Measurements from ENCODE around the gene ANK2. TPM values are rescaled to one million over a fixed set of nuclear protein-coding genes. Genes with fewer than 3 reads are reported as not detected.

Gene ANK2
- total RNA-seq: 10 to 100 TPM in 2 of 6 donors, 1 to 10 TPM in 4; 4.2 to 23.3 (median 8.5) TPM

GRCh38 chr4:113049421-113050370 is at the start of gene ANK2:
TSS of gene ANK2 (plus strand) at chr4:113049653. CDS start at chr4:113049729, 76 bp downstream.
- WGBS, 2 donors: 15 to 23% methylated on average over 20 of the region's 20 CpGs
- no peak for ATAC-seq (ENCODE audit: low FRiP score in 2 of 2)
- Histone ChIP-seq H3K4me1 (no peaks in the 10 kb centered on the region), H3K36me3 (no peaks in the 10 kb centered on the region), H3K27me3 (no peaks in the 10 kb centered on the region), H3K4me3 (no peak within 1 kb of the TSS), H3K27ac (no peak within 1 kb of the TSS), H3K9me3 (no peaks in the 10 kb centered on the region)
- no peak for DNase-seq
- TF ChIP-seq POLR2A (IDR thresholded peaks at IDR 0.05) (no peak), CTCF (IDR thresholded peaks at IDR 0.05) (no peak), POLR2AphosphoS5 (IDR thresholded peaks at IDR 0.05) (no peak), EP300 (IDR thresholded peaks at IDR 0.05) (no peak)

- Histone ChIP-seq H3K4me1 (no peaks in the 10 kb centered on the region), H3K36me3 (no peaks in the 10 kb centered on the region), H3K27me3 (no peaks in the 10 kb centered on the region), H3K27ac (no peak overlapping the region), H3K4me3 (no peak overlapping the region), H3K9me3 (no peaks in the 10 kb centered on the region)
- TF ChIP-seq POLR2AphosphoS5 (IDR thresholded peaks at IDR 0.05) (no peak), EP300 (IDR thresholded peaks at IDR 0.05) (no peak), CTCF (IDR thresholded peaks at IDR 0.05) (no peak), POLR2A (IDR thresholded peaks at IDR 0.05) (no peak)
- ATAC-seq (ENCODE audit: low FRiP score in 2 of 2): no peak
- no peak for DNase-seq
- 77 to 79% methylated on average over 2 of the region's 2 CpGs for WGBS, 2 donors
Observed at GRCh38 chr4:113003841-113004240, 45.6 kb upstream of the ANK2 start.

GRCh38 chr4:113004655-113005054 is 44.8 kb upstream of the ANK2 start:
- TF ChIP-seq POLR2A (IDR thresholded peaks at IDR 0.05) (no peak), POLR2AphosphoS5 (IDR thresholded peaks at IDR 0.05) (no peak), EP300 (IDR thresholded peaks at IDR 0.05) (no peak), CTCF (IDR thresholded peaks at IDR 0.05) (no peak)
- H3K36me3 ChIP-seq: no peaks in the 10 kb centered on the region
- H3K27me3 ChIP-seq: no peaks in the 10 kb centered on the region
- no peaks in the 10 kb centered on the region for H3K9me3 ChIP-seq
- no peaks in the 10 kb centered on the region for H3K4me1 ChIP-seq
- no peak for ATAC-seq (ENCODE audit: low FRiP score in 2 of 2)
- no peak overlapping the region for H3K4me3 ChIP-seq
- WGBS, 2 donors: 50 to 75% methylated on average over 4 of the region's 4 CpGs
- DNase-seq: no peak
- no peak overlapping the region for H3K27ac ChIP-seq

GRCh38 chr4:113006632-113007031 is 42.8 kb upstream of the ANK2 start:
- Histone ChIP-seq H3K27ac (no peak overlapping the region), H3K36me3 (no peaks in the 10 kb centered on the region), H3K9me3 (no peaks in the 10 kb centered on the region), H3K4me3 (no peak overlapping the region), H3K27me3 (no peaks in the 10 kb centered on the region), H3K4me1 (no peaks in the 10 kb centered on the region)
- DNase-seq (no peak), ATAC-seq (ENCODE audit: low FRiP score in 2 of 2) (no peak)
- TF ChIP-seq CTCF (IDR thresholded peaks at IDR 0.05) (no peak), POLR2A (IDR thresholded peaks at IDR 0.05) (no peak), EP300 (IDR thresholded peaks at IDR 0.05) (no peak), POLR2AphosphoS5 (IDR thresholded peaks at IDR 0.05) (no peak)
- 81 to 90% methylated on average over 1 of the region's 1 CpG for WGBS, 2 donors

All from upper lobe of left lung (tissue), 6 donors.